ENCODE data around the gene USO1. TPM values are rescaled to one million over a fixed set of nuclear protein-coding genes. Genes with fewer than 3 reads are reported as not detected.

Gene USO1
- total and polyA plus RNA-seq, 2 of the 13 experiments (the other 11 are each of a cell fraction or from before 2014, with no cell fraction given), result 52.2 to 87.7 TPM

DNA sequence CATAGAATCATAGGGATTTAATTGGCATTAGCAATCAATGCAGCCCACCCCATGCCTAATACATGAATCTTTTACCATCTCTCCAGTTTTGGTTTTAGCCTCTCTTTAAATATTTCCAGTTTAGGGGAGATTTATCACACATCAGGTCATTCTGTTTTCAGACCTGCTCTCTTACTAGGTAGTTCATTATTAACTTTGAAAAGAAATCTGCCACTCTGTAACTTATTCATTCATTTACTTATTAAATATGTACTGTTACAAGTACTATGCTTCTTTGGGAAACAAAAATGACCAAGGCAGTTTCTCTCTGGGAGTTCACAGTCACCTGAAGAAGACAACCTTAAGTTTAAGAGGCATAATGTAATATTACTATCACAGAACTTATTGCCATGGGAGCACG, 62.1 kb downstream of the USO1 start:
- H3K4me1 ChIP-seq (ENCODE audit: insufficient read depth, low read length), result no peaks in the 10 kb centered on the region
- no peak for ATAC-seq
- no peak overlapping the region for H3K9ac ChIP-seq (ENCODE audit: insufficient read depth, low read depth, low read length)
- no peak for DNase-seq (ENCODE audit: low spot score)
- no peaks in the 10 kb centered on the region for H3K9me3 ChIP-seq (ENCODE audit: low read length)
- H2AFZ ChIP-seq (ENCODE audit: low read length), result no peak overlapping the region
- in situ Hi-C loops (cut with HindIII; ENCODE audit: extremely low pct_ligation_motif_present, low pct_unique_long_range_greater_than_20kb), result no loop called here
- H3K27ac ChIP-seq (ENCODE audit: extremely low read length, insufficient read depth, low read length), result no peak overlapping the region
- POLR2A ChIA-PET, result no interaction called here
- H3K4me3 ChIP-seq (replicated peaks in 1 of 3; ENCODE audit: insufficient read depth in 1 of 3, low read depth in 2 of 3, low read length in 3 of 3), result no peak overlapping the region
- FAIRE-seq, result no peak
- 42% methylated on average over 1 of the region's 1 CpG for WGBS (ENCODE audit: low lambda C conversion rate)
- intact Hi-C loops (cut with micrococcal nuclease; ENCODE audit: unreplicated experiment), result no loop called here
- no peak overlapping the region for H3K4me2 ChIP-seq (ENCODE audit: low read depth, low read length)
- TF ChIP-seq ZMAT3 (CRISPR knock-in tag; conservative IDR thresholded peaks at IDR 0.05) (no peak), ETV6 (CRISPR knock-in tag; conservative IDR thresholded peaks at IDR 0.05) (no peak), RORA (CRISPR knock-in tag; IDR thresholded peaks at IDR 0.05) (no peak), RFX1 (IDR thresholded peaks at IDR 0.05) (no peak), ZNF607 (CRISPR knock-in tag; IDR thresholded peaks at IDR 0.05; ENCODE audit: borderline replicate concordance) (no peak), CBX5 (CRISPR knock-in tag; IDR thresholded peaks at IDR 0.05; ENCODE audit: borderline replicate concordance) (no peak), JDP2 (CRISPR knock-in tag; IDR thresholded peaks at IDR 0.05; ENCODE audit: borderline replicate concordance) (no peak), GLI4 (CRISPR knock-in tag; IDR thresholded peaks at IDR 0.05; ENCODE audit: borderline replicate concordance) (no peak), ZNF605 (CRISPR knock-in tag; IDR thresholded peaks at IDR 0.05) (no peak), MIER3 (CRISPR knock-in tag; IDR thresholded peaks at IDR 0.05; ENCODE audit: borderline replicate concordance) (no peak), DR1 (CRISPR knock-in tag; IDR thresholded peaks at IDR 0.05) (no peak), ZNF292 (CRISPR knock-in tag; IDR thresholded peaks at IDR 0.05; ENCODE audit: borderline replicate concordance, low read depth) (no peak), MTA3 (CRISPR knock-in tag; IDR thresholded peaks at IDR 0.05) (no peak), ZNF546 (CRISPR knock-in tag; conservative IDR thresholded peaks at IDR 0.05) (no peak), RAD51 (IDR thresholded peaks at IDR 0.05; ENCODE audit: borderline replicate concordance) (no peak), RBM39 (IDR thresholded peaks at IDR 0.05; ENCODE audit: low read depth, low read length, poor library complexity, severe bottlenecking) (no peak), PHF5A (CRISPR knock-in tag; IDR thresholded peaks at IDR 0.05; ENCODE audit: low read depth, unreplicated experiment) (no peak)
- TF ChIP-seq, protein P1, sequence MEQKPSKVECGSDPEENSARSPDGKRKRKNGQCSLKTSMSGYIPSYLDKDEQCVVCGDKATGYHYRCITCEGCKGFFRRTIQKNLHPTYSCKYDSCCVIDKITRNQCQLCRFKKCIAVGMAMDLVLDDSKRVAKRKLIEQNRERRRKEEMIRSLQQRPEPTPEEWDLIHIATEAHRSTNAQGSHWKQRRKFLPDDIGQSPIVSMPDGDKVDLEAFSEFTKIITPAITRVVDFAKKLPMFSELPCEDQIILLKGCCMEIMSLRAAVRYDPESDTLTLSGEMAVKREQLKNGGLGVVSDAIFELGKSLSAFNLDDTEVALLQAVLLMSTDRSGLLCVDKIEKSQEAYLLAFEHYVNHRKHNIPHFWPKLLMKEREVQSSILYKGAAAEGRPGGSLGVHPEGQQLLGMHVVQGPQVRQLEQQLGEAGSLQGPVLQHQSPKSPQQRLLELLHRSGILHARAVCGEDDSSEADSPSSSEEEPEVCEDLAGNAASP (CRISPR knock-in tag; IDR thresholded peaks at IDR 0.05; ENCODE audit: borderline replicate concordance), result no peak
- TF ChIP-seq, protein P2, sequence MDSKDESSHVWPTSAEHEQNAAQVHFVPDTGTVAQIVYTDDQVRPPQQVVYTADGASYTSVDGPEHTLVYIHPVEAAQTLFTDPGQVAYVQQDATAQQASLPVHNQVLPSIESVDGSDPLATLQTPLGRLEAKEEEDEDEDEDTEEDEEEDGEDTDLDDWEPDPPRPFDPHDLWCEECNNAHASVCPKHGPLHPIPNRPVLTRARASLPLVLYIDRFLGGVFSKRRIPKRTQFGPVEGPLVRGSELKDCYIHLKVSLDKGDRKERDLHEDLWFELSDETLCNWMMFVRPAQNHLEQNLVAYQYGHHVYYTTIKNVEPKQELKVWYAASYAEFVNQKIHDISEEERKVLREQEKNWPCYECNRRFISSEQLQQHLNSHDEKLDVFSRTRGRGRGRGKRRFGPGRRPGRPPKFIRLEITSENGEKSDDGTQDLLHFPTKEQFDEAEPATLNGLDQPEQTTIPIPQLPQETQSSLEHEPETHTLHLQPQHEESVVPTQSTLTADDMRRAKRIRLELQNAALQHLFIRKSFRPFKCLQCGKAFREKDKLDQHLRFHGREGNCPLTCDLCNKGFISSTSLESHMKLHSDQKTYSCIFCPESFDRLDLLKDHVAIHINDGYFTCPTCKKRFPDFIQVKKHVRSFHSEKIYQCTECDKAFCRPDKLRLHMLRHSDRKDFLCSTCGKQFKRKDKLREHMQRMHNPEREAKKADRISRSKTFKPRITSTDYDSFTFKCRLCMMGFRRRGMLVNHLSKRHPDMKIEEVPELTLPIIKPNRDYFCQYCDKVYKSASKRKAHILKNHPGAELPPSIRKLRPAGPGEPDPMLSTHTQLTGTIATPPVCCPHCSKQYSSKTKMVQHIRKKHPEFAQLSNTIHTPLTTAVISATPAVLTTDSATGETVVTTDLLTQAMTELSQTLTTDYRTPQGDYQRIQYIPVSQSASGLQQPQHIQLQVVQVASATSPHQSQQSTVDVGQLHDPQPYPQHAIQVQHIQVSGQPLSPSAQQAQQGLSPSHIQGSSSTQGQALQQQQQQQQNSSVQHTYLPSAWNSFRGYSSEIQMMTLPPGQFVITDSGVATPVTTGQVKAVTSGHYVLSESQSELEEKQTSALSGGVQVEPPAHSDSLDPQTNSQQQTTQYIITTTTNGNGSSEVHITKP (CRISPR knock-in tag; IDR thresholded peaks at IDR 0.05; ENCODE audit: low read depth), result no peak
- TF ChIP-seq, protein P3, sequence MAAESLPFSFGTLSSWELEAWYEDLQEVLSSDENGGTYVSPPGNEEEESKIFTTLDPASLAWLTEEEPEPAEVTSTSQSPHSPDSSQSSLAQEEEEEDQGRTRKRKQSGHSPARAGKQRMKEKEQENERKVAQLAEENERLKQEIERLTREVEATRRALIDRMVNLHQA (CRISPR knock-in tag; IDR thresholded peaks at IDR 0.05), result no peak
- no TSS peak for BruUV-seq (replicated peaks)
- no peaks in the 10 kb centered on the region for H3K79me2 ChIP-seq (ENCODE audit: insufficient read depth, low read length)
- CTCF ChIA-PET (ENCODE audit: low intra/inter-chr PET ratio, low total read pairs), result no interaction called here
- no peaks in the 10 kb centered on the region for H4K20me1 ChIP-seq (ENCODE audit: insufficient read depth, low read length)
- H3K27me3 ChIP-seq (ENCODE audit: control insufficient read depth in 1 of 2, insufficient read depth in 2 of 2, low read length in 2 of 2), result no peaks in the 10 kb centered on the region
- peaks cover 5 to 53% of the 10 kb centered on the region in 2 experiments for H3K36me3 ChIP-seq (replicated peaks in 1 of 2; ENCODE audit: control insufficient read depth in 1 of 2, insufficient read depth in 2 of 2, low read length in 2 of 2)
